Femur (tissue), 1 donor: ENCODE data around the gene PRR35.

ENCODE experiments used
- DNase-seq: peaks from one replicate; pipeline ENCODE4 v3.0.0-alpha.2; 2017

The PRR35 gene

DNA sequence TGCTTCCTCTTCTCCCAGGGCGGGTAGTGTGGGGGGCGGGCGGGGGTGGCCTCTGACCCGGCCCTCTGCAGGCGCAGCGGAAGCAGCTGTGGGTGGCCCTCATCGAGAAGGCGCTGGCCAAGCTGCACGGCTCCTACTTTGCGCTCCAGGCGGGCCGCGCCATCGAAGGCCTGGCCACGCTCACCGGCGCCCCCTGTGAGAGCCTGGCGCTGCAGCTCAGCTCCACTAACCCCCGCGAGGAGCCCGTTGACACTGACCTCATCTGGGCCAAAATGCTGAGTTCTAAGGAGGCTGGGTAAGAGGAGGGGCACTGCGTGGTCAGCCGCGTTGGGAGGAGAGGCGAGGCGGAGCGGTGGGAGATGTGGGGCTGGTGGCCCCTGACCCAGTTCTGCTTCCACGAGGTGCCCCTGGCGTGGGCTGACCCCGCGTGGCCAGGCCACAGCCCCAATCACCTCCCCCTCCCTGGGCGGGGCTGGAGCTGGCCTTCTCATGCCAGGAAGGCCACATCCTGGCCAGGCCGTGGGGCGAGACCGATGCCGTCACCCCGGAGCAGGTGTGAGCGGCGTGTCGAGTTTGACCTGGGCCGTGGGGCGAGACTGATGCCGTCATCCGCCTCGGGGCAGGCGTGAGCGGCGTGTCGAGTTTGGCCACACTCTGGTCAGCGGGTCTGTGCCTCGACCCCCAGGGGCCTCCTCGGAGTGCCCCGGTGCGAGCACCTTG, 10.5 kb upstream of the PRR35 start:
- DNase-seq: no peak

GRCh38 chr16:551210-551609, 9.0 kb upstream of the PRR35 start:
- no peak for DNase-seq

DNA sequence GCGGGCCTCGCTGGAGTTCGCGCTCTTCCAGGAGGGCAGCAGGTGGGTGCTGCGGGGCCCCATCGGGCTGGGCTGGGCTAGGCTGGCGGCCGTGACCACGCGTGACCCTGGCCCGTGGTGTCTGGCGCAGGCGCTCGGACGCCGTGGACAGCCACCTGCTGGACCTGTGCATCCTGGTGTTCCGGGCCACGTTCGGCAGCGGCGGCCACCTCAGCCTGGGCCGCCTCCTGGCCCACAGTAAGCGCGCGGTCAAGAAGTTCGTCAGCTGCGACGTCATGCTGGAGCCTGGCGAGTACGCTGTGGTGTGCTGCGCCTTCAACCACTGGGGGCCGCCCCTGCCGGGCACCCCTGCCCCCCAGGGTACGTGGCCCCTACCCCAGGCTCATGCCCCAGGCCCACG, 8.0 kb upstream of the PRR35 start:
- DNase-seq: no peak

DNA sequence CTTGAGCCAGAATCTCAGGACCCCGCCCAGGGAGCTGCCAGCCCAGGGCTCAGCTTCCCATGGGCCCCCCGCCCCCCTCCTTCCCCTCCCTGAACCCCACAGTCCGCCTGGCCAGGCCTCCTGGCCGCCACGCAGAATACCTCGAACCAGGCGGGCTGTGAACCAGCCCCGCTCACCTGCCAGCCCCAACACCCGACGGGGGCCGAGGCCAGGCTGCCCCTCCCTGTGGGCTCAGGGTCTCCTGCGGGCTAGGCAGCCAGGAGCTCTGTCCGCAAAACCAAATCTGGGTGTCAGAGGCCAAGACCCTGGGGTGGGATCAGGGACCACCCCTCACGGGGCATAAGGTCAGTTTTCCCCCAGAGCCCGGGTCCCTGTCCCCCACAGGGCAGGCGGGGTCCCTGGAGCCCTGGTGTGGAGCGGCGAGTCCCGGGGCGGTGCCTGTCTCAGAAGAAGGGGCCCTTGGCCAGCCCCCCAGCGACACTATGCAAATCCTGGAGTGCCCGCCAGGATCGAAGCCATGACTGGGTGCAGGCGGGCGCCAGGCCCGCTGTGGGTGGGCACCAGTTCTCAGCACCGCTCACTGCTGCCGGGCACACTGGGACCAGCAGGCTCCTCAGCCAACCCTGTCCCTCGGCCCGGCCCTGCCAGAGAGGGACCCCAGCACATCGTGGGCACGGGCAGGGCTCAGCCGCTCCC, 6.4 kb upstream of the PRR35 start:
- no peak for DNase-seq

- no peak for DNase-seq
These were observed 5.9 kb upstream of the PRR35 start for GRCh38 chr16:554297-554621.

DNA sequence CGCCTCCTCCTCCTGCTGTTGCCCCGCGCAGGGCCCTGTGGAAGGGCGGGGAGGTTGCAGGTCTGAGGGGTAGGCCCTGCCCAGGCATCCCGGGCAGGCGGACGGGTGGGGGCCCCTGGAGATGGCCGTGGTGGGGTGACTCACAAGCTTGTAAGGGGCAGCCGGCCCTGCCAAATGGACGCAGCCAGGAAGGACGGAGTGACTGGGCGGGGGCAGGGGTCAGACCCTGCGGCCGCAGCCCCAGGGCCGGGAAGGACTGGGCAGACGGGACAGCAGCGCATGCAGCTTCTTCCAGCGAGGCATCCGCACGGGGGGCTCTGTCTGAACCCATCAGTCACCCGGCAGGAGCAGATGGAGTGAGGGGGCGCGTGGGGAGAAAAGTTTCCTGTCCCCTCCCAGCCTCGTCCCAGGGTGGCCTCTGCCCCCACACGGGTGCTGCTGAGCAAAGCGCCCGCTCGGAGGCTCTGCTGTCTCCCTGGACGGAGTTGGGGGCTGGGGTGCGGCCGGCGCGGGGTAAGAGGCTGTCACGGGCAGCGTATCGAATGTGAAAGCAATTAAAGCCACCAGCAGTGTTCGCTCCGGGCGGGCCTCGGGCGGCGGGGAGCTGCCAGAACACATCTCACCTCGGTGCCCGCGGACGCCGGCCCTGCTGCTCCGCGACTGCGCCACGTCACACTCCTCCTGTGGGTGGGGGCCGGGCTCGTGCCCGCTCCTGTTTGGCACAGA, 5.4 kb upstream of the PRR35 start:
- no peak for DNase-seq

- no peak for DNase-seq
These were observed 4.4 kb upstream of the PRR35 start for GRCh38 chr16:555528-556473.

DNA sequence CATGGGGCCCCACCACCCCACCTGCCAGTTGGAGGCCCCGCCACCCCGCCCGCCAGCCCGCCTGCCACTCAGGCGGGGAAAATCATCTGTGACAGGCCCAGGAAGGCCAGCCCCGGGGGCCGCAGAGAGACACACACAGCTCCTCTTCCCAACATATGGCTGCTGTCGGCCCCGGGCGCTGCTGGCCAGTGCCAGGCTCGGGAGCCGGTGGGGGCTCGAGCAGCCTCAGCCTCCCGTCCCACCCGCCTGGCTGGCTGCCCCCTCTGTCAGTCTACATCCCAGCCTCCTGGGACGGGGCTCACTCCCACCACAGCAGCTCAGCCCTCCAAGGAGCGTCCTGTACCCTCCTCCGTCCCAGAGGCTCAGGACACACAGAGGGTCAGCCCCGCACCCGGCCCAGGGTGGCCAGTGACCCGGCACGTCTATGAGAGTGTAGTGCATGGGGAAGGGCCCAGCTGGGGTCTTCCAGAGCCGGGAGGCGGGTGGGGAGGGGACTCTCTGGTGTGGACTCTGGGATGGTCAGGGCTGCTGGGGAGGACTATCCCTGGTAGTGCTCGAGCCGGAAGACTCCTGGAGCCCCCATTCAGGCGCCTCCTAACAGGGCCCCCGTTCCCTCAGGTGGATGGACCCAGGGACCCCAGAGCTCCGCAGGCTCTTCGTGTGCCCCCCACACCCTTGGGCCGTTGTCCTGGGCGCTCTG, 3.6 kb upstream of the PRR35 start:
- no peak for DNase-seq

GRCh38 chr16:557463-558297, 2.5 kb upstream of the PRR35 start:
- no peak for DNase-seq

- DNase-seq: no peak
These were observed 1.7 kb upstream of the PRR35 start for GRCh38 chr16:558298-559020.

GRCh38 chr16:559021-559380, 1.2 kb upstream of the PRR35 start:
- DNase-seq: no peak

GRCh38 chr16:559411-560203, 587 bp upstream of the PRR35 start:
- DNase-seq: no peak

GRCh38 chr16:560701-561412, 663 bp downstream of the PRR35 start:
- DNase-seq: no peak

DNA sequence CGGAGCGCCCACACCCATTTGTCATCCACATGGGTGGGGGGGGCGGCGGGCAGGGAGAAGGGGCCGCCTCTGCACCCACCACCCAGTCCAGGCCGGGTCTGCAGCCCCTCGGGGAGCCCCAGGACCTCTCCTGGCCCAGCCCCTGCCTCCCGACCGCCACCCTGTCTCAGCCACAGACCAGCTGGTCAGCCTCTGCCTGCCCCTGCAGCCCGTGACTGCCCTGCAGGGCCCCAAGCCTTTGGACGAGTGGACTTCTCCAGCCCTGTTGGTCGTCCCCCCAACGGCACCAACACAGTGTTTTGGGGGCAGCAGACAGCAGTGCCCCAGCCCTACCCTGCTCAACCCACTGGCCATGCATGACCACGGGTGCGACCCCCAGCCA, 1.2 kb downstream of the PRR35 start:
- DNase-seq: no peak

DNA sequence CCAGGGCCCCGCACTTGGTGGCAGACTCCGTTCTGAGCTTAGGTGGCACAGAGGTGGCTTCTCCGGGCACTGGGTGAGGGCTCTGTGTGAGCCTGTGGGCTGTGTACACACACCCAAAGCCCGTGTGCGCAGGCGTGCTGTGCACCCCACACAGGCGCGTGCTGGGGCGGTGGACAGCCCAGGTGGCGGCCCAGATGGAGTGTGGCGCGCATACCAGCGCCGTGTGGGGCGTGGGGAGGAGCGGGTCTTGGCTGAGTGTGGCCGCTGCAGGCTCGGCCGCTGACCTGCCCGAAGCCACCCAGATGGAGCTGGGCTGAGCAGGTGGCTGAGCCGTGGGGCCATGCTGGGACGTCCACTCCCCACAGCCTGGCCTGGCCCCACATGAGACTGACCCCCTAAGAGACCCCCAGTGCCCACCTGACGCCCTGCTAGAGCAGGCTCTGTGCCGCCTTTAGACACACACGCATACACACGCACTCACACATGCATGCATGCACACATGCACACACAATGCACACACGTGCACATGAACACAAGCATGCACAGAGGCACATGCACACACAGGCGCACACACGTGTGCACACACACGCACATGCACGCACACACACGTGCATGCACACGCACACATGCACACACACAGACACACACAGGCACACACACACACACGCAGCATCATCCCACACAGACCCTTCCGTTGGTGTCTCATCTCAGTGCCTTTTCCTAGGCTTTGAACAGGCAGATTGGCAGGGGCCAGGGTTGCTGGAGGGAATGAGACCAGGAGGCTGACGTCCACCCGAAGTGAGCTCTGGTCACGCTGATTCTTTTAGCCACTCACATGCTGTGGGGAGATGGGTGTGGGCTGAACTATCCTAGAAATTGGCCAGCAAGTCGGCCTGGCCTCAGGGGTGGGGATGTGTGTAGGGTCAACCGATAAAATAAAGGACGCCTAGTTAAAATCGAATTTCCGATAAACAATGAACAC, 2.1 kb downstream of the PRR35 start:
- no peak for DNase-seq

- no peak for DNase-seq
These were observed 3.0 kb downstream of the PRR35 start for GRCh38 chr16:563072-563644.

GRCh38 chr16:564690-565418, 4.7 kb downstream of the PRR35 start:
- DNase-seq: no peak
